Neural crest cell (in vitro differentiated cells): ENCODE measurements around the gene EIF3J. TPM values are rescaled to one million over a fixed set of nuclear protein-coding genes. Genes with fewer than 3 reads are reported as not detected.

Experiments
- DNase-seq: peaks from one replicate; pipeline ENCODE4 v3.0.0; 2021; ENCODE audit warnings: low read depth, mixed read lengths, low spot score
- H3K27ac Mint-ChIP-seq: one replicate; pipeline ENCODE4 v1.8.0; 2021; ENCODE audit warnings: mild to moderate bottlenecking, mixed read lengths; ENCODE audit not compliant: unreplicated experiment
- H3K27me3 Mint-ChIP-seq: 2 replicates; pipeline ENCODE4 v1.8.0; 2021; ENCODE audit warnings: low read depth, mild to moderate bottlenecking, mixed read lengths
- H3K36me3 Mint-ChIP-seq: 2 replicates; pipeline ENCODE4 v1.8.0; 2021; ENCODE audit warnings: low read depth, mild to moderate bottlenecking, mixed read lengths
- H3K4me1 Mint-ChIP-seq: 2 replicates; pipeline ENCODE4 v1.8.0; 2021; ENCODE audit warnings: mixed read lengths
- H3K4me3 Mint-ChIP-seq: one replicate; pipeline ENCODE4 v1.8.0; 2021; ENCODE audit warnings: mild to moderate bottlenecking, mixed read lengths
- H3K9me3 Mint-ChIP-seq: 2 replicates; pipeline ENCODE4 v1.8.0; 2021; ENCODE audit warnings: mixed read lengths
- total RNA-seq: library from RNA; stranded (reverse); gene quantifications from 2 replicates; pipeline ENCODE4 v1.2.1, GENCODE V29; 2021
- TF ChIP-seq, protein P1 (sequence below): fragments of 200-600 bp; sonication (generic); conservative IDR thresholded peaks from 2 replicates; pipeline ENCODE4 v1.5.0; 2021; ENCODE audit warnings: antibody characterized with exemption, mild to moderate bottlenecking

EIF3J gene
- total RNA-seq, 1 donor from 2014 or later: 128 TPM

DNA sequence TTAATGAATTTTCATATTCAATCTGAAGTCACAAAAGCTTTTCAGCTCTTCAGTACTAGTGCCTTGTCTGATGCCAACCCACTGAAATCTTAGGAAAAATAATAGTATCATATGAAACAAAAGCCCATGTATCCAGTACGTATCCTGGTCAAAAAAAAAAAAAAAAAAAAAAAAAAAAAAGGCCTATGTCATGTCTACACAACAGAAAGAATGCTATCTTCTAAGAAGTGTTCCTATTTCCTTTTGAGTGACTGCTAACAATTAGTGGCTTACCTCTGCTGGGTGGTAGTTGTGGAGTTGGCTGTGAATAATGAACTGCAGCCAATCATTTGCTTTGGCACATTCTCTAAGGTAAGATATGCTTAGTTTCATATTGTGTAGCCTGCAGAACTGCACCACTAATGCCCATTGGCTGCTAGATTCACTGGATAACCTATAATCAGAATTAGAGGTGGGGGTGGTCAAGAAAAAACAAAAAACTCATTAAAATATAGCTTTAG is 59.6 kb downstream of the EIF3J start:
- Mint-ChIP-seq H3K4me3 (no peak overlapping the region), H3K27ac (no peak overlapping the region), H3K27me3 (no peaks in the 10 kb centered on the region), H3K9me3 (no peaks in the 10 kb centered on the region), H3K4me1 (no peaks in the 10 kb centered on the region), H3K36me3 (peaks cover 6% of the 10 kb centered on the region)
- DNase-seq: no peak
- TF ChIP-seq, protein P1, sequence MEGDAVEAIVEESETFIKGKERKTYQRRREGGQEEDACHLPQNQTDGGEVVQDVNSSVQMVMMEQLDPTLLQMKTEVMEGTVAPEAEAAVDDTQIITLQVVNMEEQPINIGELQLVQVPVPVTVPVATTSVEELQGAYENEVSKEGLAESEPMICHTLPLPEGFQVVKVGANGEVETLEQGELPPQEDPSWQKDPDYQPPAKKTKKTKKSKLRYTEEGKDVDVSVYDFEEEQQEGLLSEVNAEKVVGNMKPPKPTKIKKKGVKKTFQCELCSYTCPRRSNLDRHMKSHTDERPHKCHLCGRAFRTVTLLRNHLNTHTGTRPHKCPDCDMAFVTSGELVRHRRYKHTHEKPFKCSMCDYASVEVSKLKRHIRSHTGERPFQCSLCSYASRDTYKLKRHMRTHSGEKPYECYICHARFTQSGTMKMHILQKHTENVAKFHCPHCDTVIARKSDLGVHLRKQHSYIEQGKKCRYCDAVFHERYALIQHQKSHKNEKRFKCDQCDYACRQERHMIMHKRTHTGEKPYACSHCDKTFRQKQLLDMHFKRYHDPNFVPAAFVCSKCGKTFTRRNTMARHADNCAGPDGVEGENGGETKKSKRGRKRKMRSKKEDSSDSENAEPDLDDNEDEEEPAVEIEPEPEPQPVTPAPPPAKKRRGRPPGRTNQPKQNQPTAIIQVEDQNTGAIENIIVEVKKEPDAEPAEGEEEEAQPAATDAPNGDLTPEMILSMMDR: no peak

DNA sequence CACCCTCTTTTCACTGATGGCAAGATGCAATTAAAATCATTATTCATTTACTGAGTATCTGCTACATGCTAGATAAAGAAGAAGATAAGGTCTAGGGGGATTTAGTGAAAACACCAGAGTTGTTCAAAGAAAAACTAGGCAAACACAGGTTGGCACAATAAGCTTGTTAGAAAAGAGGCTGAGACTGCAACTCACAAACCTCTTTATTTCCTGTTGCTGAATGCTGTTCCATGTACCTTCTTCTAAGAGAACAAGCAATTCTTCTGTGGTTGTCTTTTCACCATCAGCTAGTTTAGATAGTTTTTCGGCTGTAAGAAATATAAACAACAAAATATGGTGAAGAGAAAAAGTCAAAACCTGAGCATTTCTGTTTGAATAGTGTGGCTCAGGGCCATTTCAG is 61.1 kb downstream of the EIF3J start:
- no peak for DNase-seq
- Mint-ChIP-seq H3K27me3 (no peaks in the 10 kb centered on the region), H3K9me3 (no peaks in the 10 kb centered on the region), H3K36me3 (peaks cover 13% of the 10 kb centered on the region), H3K4me3 (no peak overlapping the region), H3K4me1 (no peaks in the 10 kb centered on the region), H3K27ac (peak overlapping the region; percentile 69)
- TF ChIP-seq, protein P1: no peak

DNA sequence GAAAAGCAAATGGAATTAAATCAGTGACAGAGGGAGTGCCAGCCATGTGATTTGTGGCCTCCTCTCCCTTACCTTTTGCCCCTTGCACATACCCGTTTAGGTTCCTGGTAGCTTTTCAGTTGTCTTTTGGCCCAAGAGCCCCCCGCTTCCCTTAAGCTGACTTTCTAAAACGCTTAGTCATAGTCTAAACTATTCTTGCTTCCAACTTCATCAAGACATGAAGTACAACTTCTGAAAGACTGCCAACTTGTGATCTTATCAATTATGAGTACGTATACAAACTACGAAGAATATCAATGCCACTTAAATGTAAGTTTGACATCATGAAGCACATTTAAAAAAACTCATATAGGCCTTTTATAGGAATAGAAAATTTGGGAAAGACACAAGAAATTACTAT is 61.9 kb downstream of the EIF3J start:
- TF ChIP-seq, protein P1: no peak

DNA sequence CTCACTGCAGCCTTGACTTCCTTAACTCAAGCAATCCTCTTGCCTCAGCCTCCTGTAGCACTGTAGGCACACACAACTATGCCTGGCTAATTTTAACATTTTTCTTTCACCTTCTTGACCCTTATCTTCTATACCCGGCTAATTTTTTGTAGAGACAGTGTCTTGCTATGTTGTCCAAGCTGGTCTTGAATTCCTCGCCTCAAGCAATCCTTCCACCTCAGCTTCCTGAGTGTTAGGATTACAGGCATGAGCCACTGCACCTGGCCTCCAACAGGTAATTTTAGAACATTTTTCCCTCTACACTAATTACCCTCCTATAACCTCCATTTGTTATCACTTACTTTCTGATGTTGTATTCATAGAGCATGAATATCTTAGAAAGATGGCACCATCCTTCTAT is 66.2 kb downstream of the EIF3J start:
- no peaks in the 10 kb centered on the region for H3K4me1 Mint-ChIP-seq
- no peaks in the 10 kb centered on the region for H3K9me3 Mint-ChIP-seq
- no peak overlapping the region for H3K27ac Mint-ChIP-seq
- DNase-seq: no peak
- H3K27me3 Mint-ChIP-seq: no peaks in the 10 kb centered on the region
- TF ChIP-seq, protein P1: no peak
- peaks cover 20% of the 10 kb centered on the region for H3K36me3 Mint-ChIP-seq
- no peak overlapping the region for H3K4me3 Mint-ChIP-seq

More for the DNA sequence above, 61.9 kb downstream of the EIF3J start:
- DNase-seq: no peak
- Mint-ChIP-seq H3K4me1 (no peaks in the 10 kb centered on the region), H3K36me3 (peaks cover 14% of the 10 kb centered on the region), H3K27me3 (no peaks in the 10 kb centered on the region), H3K27ac (no peak overlapping the region), H3K9me3 (no peaks in the 10 kb centered on the region), H3K4me3 (no peak overlapping the region)

DNA sequence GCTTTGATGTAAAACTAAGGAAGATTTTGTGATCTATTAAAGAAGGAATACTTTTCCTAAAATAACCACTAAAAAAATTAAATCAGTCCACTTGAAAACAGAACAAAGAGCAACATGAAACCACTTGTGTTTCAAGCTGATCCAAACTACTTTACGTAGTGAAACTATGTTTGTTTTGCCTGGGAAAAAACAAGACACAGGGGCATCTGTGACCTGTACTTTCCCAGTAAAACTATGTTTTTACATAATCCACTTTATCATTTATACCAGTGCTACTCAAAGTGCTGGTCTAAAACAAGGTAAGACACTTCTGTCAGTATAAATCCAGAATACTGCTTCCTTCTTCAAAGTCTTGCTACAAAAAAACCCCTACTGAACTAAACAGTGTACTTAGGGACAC is 69.8 kb downstream of the EIF3J start:
- Mint-ChIP-seq H3K36me3 (peaks cover 20% of the 10 kb centered on the region), H3K27ac (no peak overlapping the region), H3K9me3 (no peaks in the 10 kb centered on the region), H3K4me1 (no peaks in the 10 kb centered on the region), H3K27me3 (no peaks in the 10 kb centered on the region), H3K4me3 (no peak overlapping the region)
- DNase-seq: no peak
- TF ChIP-seq, protein P1: no peak

Other genes starting within 250 kb of the EIF3J start
- gene GOLM2, start 248.4 kb upstream of the EIF3J start, total RNA-seq: 63.6 and 64.8 TPM in 2 replicates
- gene CTDSPL2, start 109.5 kb upstream of the EIF3J start, total RNA-seq: 85.7 and 91.5 TPM in 2 replicates
- gene SPG11, start 126.5 kb downstream of the EIF3J start, total RNA-seq: 61.7 and 64.2 TPM in 2 replicates
- 0.35 and 0.68 TPM in 2 replicates for gene PATL2, start 174.2 kb downstream of the EIF3J start, total RNA-seq
- 95.2 and 104 TPM in 2 replicates for gene B2M, start 174.4 kb downstream of the EIF3J start, total RNA-seq
- 15.2 and 16.3 TPM in 2 replicates for gene TRIM69, start 199.4 kb downstream of the EIF3J start, total RNA-seq